HEK293 (cell line): Measurements from ENCODE around the gene MORN3.
A peak's percentile ranks its signal among the peaks of the same experiment; 100 is the strongest.

Source experiments
- FEZF1 ChIP-seq: fragments of 450-650 bp; formaldehyde crosslinking; IDR thresholded peaks from 2 replicates; pipeline ENCODE4 v1.5.1; 2016; ENCODE audit warnings: missing biosample characterization, missing genetic modification characterization
- GFI1B ChIP-seq: fragments of 450-650 bp; formaldehyde crosslinking; IDR thresholded peaks from 2 replicates; pipeline ENCODE4 v1.5.1; 2016; ENCODE audit warnings: missing biosample characterization, missing genetic modification characterization
- KLF1 ChIP-seq: fragments of 450-650 bp; formaldehyde crosslinking; IDR thresholded peaks from 2 replicates; pipeline ENCODE4 v1.5.1; 2016; ENCODE audit warnings: missing biosample characterization, missing genetic modification characterization
- MEIS1 ChIP-seq: sonication (generic); formaldehyde crosslinking; IDR thresholded peaks from 2 replicates; pipeline ENCODE4 v1.8.1; 2022; ENCODE audit warnings: missing genetic modification reagents, mild to moderate bottlenecking, borderline replicate concordance
- OSR2 ChIP-seq: fragments of 450-650 bp; formaldehyde crosslinking; IDR thresholded peaks from 2 replicates; pipeline ENCODE4 v1.5.1; 2016; ENCODE audit warnings: missing biosample characterization, missing genetic modification characterization
- OVOL3 ChIP-seq: fragments of 450-650 bp; formaldehyde crosslinking; IDR thresholded peaks from 2 replicates; pipeline ENCODE4 v1.5.1; 2016; ENCODE audit warnings: missing biosample characterization, missing genetic modification characterization
- REPIN1 ChIP-seq: fragments of 450-650 bp; formaldehyde crosslinking; IDR thresholded peaks from 2 replicates; pipeline ENCODE4 v1.5.1; 2017; ENCODE audit warnings: missing biosample characterization, missing genetic modification characterization, low read depth
- SP2 ChIP-seq: fragments of 450-650 bp; formaldehyde crosslinking; IDR thresholded peaks from 2 replicates; pipeline ENCODE4 v1.5.1; 2016; ENCODE audit warnings: missing biosample characterization, missing genetic modification characterization
- SP3 ChIP-seq: fragments of 450-650 bp; formaldehyde crosslinking; IDR thresholded peaks from 2 replicates; pipeline ENCODE4 v1.5.1; 2016; ENCODE audit warnings: missing biosample characterization, missing genetic modification characterization
- ZFP3 ChIP-seq: fragments of 450-650 bp; formaldehyde crosslinking; IDR thresholded peaks from 2 replicates; pipeline ENCODE4 v1.5.1; 2016; ENCODE audit warnings: low read depth, missing biosample characterization, missing genetic modification characterization
- ZIC2 ChIP-seq: fragments of 450-650 bp; formaldehyde crosslinking; IDR thresholded peaks from 2 replicates; pipeline ENCODE4 v1.5.1; 2016; ENCODE audit warnings: missing biosample characterization, missing genetic modification characterization
- ZNF121 ChIP-seq: fragments of 450-650 bp; formaldehyde crosslinking; IDR thresholded peaks from 2 replicates; pipeline ENCODE4 v1.5.1; 2016; ENCODE audit warnings: missing biosample characterization, missing genetic modification characterization
- ZNF16 ChIP-seq: fragments of 450-650 bp; formaldehyde crosslinking; IDR thresholded peaks from 2 replicates; pipeline ENCODE4 v1.5.1; 2016; ENCODE audit warnings: low read depth, missing biosample characterization, missing genetic modification characterization
- ZNF184 ChIP-seq: fragments of 450-650 bp; IDR thresholded peaks from 2 replicates; pipeline ENCODE4 v1.5.1; 2018; ENCODE audit warnings: missing biosample characterization, mild to moderate bottlenecking, missing genetic modification characterization
- ZNF202 ChIP-seq: fragments of 450-650 bp; formaldehyde crosslinking; IDR thresholded peaks from 2 replicates; pipeline ENCODE4 v1.5.1; 2016; ENCODE audit warnings: missing biosample characterization, missing genetic modification characterization, borderline replicate concordance
- ZNF558 ChIP-seq: fragments of 450-650 bp; formaldehyde crosslinking; IDR thresholded peaks from 2 replicates; pipeline ENCODE4 v1.5.1; 2016; ENCODE audit warnings: missing biosample characterization, missing genetic modification characterization
- ZNF561 ChIP-seq: fragments of 450-650 bp; IDR thresholded peaks from 2 replicates; pipeline ENCODE4 v1.5.1; 2018; ENCODE audit warnings: missing biosample characterization, missing genetic modification characterization, borderline replicate concordance
- ZNF571 ChIP-seq: fragments of 450-650 bp; formaldehyde crosslinking; IDR thresholded peaks from 2 replicates; pipeline ENCODE4 v1.5.0; 2017; ENCODE audit warnings: missing biosample characterization, missing genetic modification characterization
- ZNF585B ChIP-seq: fragments of 450-650 bp; formaldehyde crosslinking; IDR thresholded peaks from 2 replicates; pipeline ENCODE4 v1.5.1; 2016; ENCODE audit warnings: missing biosample characterization, missing genetic modification characterization
- ZNF76 ChIP-seq: fragments of 450-650 bp; formaldehyde crosslinking; IDR thresholded peaks from 2 replicates; pipeline ENCODE4; 2016; ENCODE audit warnings: low read depth, missing biosample characterization, missing genetic modification characterization, borderline replicate concordance
- ZNF776 ChIP-seq: fragments of 450-650 bp; formaldehyde crosslinking; IDR thresholded peaks from 2 replicates; pipeline ENCODE4 v1.5.0; 2017; ENCODE audit warnings: missing biosample characterization, missing genetic modification characterization, borderline replicate concordance
- TF ChIP-seq, protein P1 (sequence below): fragments of 450-650 bp; formaldehyde crosslinking; IDR thresholded peaks from 2 replicates; pipeline ENCODE4 v1.5.1; 2016; ENCODE audit warnings: missing biosample characterization, missing genetic modification characterization
- TF ChIP-seq, protein P2 (sequence below): fragments of 450-650 bp; formaldehyde crosslinking; IDR thresholded peaks from 2 replicates; pipeline ENCODE4 v1.5.1; 2016; ENCODE audit warnings: missing biosample characterization, missing genetic modification characterization
- TF ChIP-seq, protein P3 (sequence below): fragments of 450-650 bp; formaldehyde crosslinking; IDR thresholded peaks from 2 replicates; pipeline ENCODE4 v1.5.1; 2017; ENCODE audit warnings: missing biosample characterization, missing genetic modification characterization
- TF ChIP-seq, protein P4 (sequence below): fragments of 450-650 bp; formaldehyde crosslinking; IDR thresholded peaks from 2 replicates; pipeline ENCODE4 v1.5.1; 2016; ENCODE audit warnings: missing biosample characterization, missing genetic modification characterization
- TF ChIP-seq, protein P5 (sequence below): fragments of 450-650 bp; formaldehyde crosslinking; IDR thresholded peaks from 2 replicates; pipeline ENCODE4 v1.5.1; 2016; ENCODE audit warnings: missing biosample characterization, missing genetic modification characterization

The MORN3 gene

DNA sequence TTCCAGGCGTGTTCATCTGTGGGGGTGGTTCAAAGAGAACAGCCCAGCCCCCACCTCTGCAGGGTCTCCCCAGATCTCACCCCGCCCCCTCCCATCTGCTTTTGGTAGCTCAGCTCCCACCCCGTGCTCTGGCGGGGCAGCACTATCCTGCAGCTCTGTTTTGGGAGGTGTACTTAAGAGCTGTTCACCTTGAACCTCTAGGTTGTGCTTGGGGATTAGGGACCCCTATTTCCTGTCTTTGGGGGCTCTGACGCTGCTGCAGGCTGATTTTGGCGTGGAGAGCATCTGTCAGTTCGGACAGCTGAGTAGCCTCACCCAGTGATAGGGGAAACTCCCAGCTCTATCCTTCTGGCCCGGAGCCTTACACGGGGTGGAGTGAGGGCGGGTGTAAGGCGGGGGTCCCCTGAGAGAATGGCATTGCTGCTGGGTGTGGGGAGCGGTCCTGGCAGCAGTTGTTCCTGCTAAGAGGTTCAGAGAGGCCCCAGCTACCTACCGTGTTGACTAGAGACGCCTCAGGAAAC, 43.9 kb upstream of the MORN3 start (continued):
- TF ChIP-seq ZNF16 (tag by site-specific recombination) (no peak), OVOL3 (no peak), ZNF121 (tag by site-specific recombination) (no peak), ZFP3 (tag by site-specific recombination) (no peak), ZNF76 (no peak), ZNF184 (no peak), KLF1 (tag by site-specific recombination) (peak; percentile 99), ZNF558 (tag by site-specific recombination) (no peak), REPIN1 (tag by site-specific recombination) (no peak), ZNF202 (tag by site-specific recombination) (no peak), OSR2 (tag by site-specific recombination) (no peak), SP3 (tag by site-specific recombination) (0 out of 2 replicates have a peak, but pooled peaks have one; percentile 38), ZNF585B (tag by site-specific recombination) (no peak), ZNF571 (tag by site-specific recombination) (no peak), ZNF776 (no peak), GFI1B (tag by site-specific recombination) (no peak), MEIS1 (CRISPR knock-in tag) (no peak), ZIC2 (0 out of 2 replicates have a peak, but pooled peaks have one; percentile 10), SP2 (tag by site-specific recombination) (0 out of 2 replicates have a peak, but pooled peaks have one; percentile 32), FEZF1 (tag by site-specific recombination) (no peak), ZNF561 (tag by site-specific recombination) (no peak)
- TF ChIP-seq, protein P1, sequence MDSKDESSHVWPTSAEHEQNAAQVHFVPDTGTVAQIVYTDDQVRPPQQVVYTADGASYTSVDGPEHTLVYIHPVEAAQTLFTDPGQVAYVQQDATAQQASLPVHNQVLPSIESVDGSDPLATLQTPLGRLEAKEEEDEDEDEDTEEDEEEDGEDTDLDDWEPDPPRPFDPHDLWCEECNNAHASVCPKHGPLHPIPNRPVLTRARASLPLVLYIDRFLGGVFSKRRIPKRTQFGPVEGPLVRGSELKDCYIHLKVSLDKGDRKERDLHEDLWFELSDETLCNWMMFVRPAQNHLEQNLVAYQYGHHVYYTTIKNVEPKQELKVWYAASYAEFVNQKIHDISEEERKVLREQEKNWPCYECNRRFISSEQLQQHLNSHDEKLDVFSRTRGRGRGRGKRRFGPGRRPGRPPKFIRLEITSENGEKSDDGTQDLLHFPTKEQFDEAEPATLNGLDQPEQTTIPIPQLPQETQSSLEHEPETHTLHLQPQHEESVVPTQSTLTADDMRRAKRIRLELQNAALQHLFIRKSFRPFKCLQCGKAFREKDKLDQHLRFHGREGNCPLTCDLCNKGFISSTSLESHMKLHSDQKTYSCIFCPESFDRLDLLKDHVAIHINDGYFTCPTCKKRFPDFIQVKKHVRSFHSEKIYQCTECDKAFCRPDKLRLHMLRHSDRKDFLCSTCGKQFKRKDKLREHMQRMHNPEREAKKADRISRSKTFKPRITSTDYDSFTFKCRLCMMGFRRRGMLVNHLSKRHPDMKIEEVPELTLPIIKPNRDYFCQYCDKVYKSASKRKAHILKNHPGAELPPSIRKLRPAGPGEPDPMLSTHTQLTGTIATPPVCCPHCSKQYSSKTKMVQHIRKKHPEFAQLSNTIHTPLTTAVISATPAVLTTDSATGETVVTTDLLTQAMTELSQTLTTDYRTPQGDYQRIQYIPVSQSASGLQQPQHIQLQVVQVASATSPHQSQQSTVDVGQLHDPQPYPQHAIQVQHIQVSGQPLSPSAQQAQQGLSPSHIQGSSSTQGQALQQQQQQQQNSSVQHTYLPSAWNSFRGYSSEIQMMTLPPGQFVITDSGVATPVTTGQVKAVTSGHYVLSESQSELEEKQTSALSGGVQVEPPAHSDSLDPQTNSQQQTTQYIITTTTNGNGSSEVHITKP (tag by site-specific recombination), result 0 out of 2 replicates have a peak, but pooled peaks have one; percentile 2
- TF ChIP-seq, protein P2, sequence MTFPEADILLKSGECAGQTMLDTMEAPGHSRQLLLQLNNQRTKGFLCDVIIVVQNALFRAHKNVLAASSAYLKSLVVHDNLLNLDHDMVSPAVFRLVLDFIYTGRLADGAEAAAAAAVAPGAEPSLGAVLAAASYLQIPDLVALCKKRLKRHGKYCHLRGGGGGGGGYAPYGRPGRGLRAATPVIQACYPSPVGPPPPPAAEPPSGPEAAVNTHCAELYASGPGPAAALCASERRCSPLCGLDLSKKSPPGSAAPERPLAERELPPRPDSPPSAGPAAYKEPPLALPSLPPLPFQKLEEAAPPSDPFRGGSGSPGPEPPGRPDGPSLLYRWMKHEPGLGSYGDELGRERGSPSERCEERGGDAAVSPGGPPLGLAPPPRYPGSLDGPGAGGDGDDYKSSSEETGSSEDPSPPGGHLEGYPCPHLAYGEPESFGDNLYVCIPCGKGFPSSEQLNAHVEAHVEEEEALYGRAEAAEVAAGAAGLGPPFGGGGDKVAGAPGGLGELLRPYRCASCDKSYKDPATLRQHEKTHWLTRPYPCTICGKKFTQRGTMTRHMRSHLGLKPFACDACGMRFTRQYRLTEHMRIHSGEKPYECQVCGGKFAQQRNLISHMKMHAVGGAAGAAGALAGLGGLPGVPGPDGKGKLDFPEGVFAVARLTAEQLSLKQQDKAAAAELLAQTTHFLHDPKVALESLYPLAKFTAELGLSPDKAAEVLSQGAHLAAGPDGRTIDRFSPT, result no peak
- TF ChIP-seq, protein P3, sequence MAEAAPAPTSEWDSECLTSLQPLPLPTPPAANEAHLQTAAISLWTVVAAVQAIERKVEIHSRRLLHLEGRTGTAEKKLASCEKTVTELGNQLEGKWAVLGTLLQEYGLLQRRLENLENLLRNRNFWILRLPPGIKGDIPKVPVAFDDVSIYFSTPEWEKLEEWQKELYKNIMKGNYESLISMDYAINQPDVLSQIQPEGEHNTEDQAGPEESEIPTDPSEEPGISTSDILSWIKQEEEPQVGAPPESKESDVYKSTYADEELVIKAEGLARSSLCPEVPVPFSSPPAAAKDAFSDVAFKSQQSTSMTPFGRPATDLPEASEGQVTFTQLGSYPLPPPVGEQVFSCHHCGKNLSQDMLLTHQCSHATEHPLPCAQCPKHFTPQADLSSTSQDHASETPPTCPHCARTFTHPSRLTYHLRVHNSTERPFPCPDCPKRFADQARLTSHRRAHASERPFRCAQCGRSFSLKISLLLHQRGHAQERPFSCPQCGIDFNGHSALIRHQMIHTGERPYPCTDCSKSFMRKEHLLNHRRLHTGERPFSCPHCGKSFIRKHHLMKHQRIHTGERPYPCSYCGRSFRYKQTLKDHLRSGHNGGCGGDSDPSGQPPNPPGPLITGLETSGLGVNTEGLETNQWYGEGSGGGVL (tag by site-specific recombination), result no peak
- TF ChIP-seq, protein P4, sequence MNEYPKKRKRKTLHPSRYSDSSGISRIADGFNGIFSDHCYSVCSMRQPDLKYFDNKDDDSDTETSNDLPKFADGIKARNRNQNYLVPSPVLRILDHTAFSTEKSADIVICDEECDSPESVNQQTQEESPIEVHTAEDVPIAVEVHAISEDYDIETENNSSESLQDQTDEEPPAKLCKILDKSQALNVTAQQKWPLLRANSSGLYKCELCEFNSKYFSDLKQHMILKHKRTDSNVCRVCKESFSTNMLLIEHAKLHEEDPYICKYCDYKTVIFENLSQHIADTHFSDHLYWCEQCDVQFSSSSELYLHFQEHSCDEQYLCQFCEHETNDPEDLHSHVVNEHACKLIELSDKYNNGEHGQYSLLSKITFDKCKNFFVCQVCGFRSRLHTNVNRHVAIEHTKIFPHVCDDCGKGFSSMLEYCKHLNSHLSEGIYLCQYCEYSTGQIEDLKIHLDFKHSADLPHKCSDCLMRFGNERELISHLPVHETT (tag by site-specific recombination), result no peak
- TF ChIP-seq, protein P5, sequence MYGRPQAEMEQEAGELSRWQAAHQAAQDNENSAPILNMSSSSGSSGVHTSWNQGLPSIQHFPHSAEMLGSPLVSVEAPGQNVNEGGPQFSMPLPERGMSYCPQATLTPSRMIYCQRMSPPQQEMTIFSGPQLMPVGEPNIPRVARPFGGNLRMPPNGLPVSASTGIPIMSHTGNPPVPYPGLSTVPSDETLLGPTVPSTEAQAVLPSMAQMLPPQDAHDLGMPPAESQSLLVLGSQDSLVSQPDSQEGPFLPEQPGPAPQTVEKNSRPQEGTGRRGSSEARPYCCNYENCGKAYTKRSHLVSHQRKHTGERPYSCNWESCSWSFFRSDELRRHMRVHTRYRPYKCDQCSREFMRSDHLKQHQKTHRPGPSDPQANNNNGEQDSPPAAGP (tag by site-specific recombination), result peak; percentile 17; the same call in 1 of the 2 replicates
